Psoas muscle (tissue), 8 donors: ENCODE data around the gene FAT1. TPM values are rescaled to one million over a fixed set of nuclear protein-coding genes. Genes with fewer than 3 reads are reported as not detected.

Source experiments
- ATAC-seq, 4 donors: fragments of 200-7000 bp; cut with Tn5 transposase; one replicate each; pipeline ENCODE4 v1.9.1; 2020; ENCODE audit warnings: moderate library complexity in 3 of 4, mild to moderate bottlenecking in 2 of 4
- DNase-seq, 2 donors: peaks; one replicate each; pipeline ENCODE4 v3.0.0-alpha.2; 2020
- H3K27ac ChIP-seq: fragments of 200-600 bp; one replicate; pipeline ENCODE4 v1.8.0; 2022
- H3K27me3 ChIP-seq, 3 donors: fragments of 200-600 bp in 1 of 3; one replicate each; pipeline versions ENCODE4 v1.6.1 to v1.8.0; 2013 to 2022; ENCODE audit warnings: low read length in 2 of 3, mild to moderate bottlenecking in 2 of 3, moderate library complexity in 1 of 3; ENCODE audit not compliant: insufficient read depth in 3 of 3
- H3K36me3 ChIP-seq, 2 donors: fragments of 200-600 bp in 1 of 2; one replicate each; pipeline versions ENCODE4 v1.6.1 to v1.8.0; 2013 to 2022; ENCODE audit warnings: low read depth in 1 of 2, mild to moderate bottlenecking in 1 of 2, moderate library complexity in 1 of 2; ENCODE audit not compliant: insufficient read depth in 1 of 2
- H3K4me1 ChIP-seq: fragments of 200-600 bp; one replicate; pipeline ENCODE4 v1.8.0; 2022
- H3K4me3 ChIP-seq: fragments of 200-600 bp; one replicate; pipeline ENCODE4 v1.8.0; 2022; ENCODE audit warnings: mild to moderate bottlenecking
- H3K9me3 ChIP-seq: fragments of 200-600 bp; one replicate; pipeline ENCODE4 v1.8.0; 2022
- WGBS, 3 donors: extraction: QIAGEN DNeasy Blood & Tissue Kit; methylation state at CpG; one replicate each; pipeline versions ENCODE4 v1.1.6 to v1.1.7; 2013; 5-methylcytosine and 5-hydroxymethylcytosine counted together
- intact Hi-C, 2 donors: fragments of 100-400 bp; cut with DNase I; formaldehyde crosslinking; loops; one replicate each; pipeline versions ENCODE4 v1.11.0 to v1.14.2; 2022
- polyA plus RNA-seq, 3 donors: library from polyadenylated mRNA; stranded (reverse); fragments of 200-250 nt; gene quantifications; one replicate each; pipeline ENCODE4 v1.2.3, GENCODE V29; 2013
- total RNA-seq, 4 donors: library from RNA; stranded (reverse); fragmentation: NEBNext Ultra II Directional in 2 of 4; extraction: Animal tissue kit (Norgen Biotek cat#: 25700) in 2 of 4; gene quantifications; one replicate each; pipeline versions ENCODE4 v1.2.1 to v1.2.4, GENCODE V29; 2021 to 2023
- TF ChIP-seq, protein P1 (sequence below): fragments of 200-600 bp; IDR thresholded peaks from one replicate; pipeline ENCODE4 v1.8.0; 2022; ENCODE audit warnings: antibody characterized with exemption
- donor health status: healthy with polysubstance abuse.
- donor health status: DM: no; HTN: no; CAD: no; lungs with moderate emphysema.
- donor health status: Bipolar disorder and iron deficiency.
- donor health status: healthy.
- donor health status: DM: yes; HTN: yes; CAD: no.
- donor health status: DM: no; HTN: no; CAD: no.
- donor health status: DM: no; HTN: no; CAD: no.
- donor health status: DM: yes; HTN: yes; CAD: no.

Gene FAT1
- total and polyA plus RNA-seq, 7 donors = 1.8 to 11.5 (median 4.0) TPM

DNA sequence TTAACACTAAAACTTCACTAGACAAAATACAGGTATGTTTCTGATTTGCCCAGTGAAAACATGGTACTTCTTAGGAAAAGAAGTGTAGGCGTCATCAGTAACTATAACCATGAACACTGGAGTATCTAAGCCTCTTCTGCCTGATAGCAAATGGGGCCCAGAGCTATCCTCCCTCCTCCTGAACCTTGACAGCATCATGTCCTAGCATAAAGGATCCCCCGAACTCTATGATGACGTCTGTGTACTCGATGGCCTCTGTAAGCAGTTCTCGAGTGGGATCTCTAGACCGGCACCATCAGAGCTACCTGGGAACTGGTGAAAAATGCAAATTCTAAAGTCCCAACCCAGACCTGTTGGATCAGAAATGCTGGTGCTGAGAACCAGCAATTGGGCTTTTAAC is 132.0 kb downstream of the FAT1 start:
- Histone ChIP-seq H3K36me3 (peaks cover 0 to 12% of the 10 kb centered on the region in 2 donors), H3K27me3 (no peaks in the 10 kb centered on the region), H3K4me1 (no peaks in the 10 kb centered on the region), H3K27ac (no peak overlapping the region), H3K4me3 (no peak overlapping the region), H3K9me3 (no peaks in the 10 kb centered on the region)
- WGBS, 3 donors = 85 to 92% (median 86%) methylated on average over 6 of the region's 6 CpGs
- intact Hi-C loops = no loop called here
- ATAC-seq (no peak), DNase-seq (no peak)
- TF ChIP-seq, protein P1, sequence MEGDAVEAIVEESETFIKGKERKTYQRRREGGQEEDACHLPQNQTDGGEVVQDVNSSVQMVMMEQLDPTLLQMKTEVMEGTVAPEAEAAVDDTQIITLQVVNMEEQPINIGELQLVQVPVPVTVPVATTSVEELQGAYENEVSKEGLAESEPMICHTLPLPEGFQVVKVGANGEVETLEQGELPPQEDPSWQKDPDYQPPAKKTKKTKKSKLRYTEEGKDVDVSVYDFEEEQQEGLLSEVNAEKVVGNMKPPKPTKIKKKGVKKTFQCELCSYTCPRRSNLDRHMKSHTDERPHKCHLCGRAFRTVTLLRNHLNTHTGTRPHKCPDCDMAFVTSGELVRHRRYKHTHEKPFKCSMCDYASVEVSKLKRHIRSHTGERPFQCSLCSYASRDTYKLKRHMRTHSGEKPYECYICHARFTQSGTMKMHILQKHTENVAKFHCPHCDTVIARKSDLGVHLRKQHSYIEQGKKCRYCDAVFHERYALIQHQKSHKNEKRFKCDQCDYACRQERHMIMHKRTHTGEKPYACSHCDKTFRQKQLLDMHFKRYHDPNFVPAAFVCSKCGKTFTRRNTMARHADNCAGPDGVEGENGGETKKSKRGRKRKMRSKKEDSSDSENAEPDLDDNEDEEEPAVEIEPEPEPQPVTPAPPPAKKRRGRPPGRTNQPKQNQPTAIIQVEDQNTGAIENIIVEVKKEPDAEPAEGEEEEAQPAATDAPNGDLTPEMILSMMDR = no peak

DNA sequence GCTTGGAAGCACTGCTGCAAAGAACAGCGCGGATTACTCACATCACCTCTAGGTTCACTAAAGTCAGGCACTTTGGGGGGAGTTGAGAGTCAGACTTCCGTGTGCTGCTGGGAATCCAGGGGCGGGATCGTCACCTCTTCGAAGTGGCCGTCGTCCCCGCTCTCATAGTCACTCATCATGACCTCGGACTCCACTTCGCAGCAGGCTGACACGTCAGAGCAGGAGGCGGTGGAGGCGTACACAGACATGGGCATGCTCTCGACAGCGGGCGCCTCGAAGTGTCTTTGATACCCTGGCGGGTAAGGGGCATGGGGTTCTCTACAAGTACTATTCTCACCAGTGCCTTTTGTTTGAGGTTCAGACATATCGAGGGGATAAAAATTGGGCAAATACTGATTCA is 135.2 kb downstream of the FAT1 start:
- no peaks in the 10 kb centered on the region for H3K36me3 ChIP-seq
- intact Hi-C loops = loop anchor here in 1 of 2 donors (5.0 kb wide), 1 partner anchor 291 kb away; no protein-coding TSS in a partner anchor
- TF ChIP-seq, protein P1 = no peak

DNA sequence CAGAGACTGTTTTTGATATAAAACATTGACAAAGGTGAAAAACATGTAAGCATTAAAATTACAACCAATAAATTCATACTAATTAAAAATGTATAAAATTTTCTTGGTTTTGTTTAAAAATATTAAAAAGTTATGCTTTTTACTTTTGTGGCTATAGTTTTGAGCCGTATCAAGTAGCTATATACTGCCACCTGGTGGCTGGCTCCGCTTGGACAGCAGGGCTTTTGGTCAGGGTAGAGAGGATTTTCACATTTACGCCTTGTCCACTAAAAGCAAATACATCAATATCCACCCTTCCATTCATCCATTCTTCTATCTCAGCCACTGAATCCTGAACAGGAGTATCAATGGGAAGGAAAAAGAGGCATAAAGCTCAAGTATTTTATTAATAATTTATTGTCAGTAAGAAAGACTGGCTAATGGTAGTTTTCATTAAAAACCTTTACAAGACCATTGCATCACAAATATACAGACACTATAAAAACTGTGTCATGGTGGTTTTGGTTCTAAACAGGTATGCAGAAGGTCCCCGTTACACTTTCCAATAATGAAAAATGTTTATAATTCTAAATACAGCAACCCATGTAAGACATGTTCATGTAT is 136.1 kb downstream of the FAT1 start:
- DNase-seq = peak; percentile 59 to 75
- H3K36me3 ChIP-seq = no peaks in the 10 kb centered on the region
- H3K4me3 ChIP-seq = no peak overlapping the region
- H3K9me3 ChIP-seq = no peaks in the 10 kb centered on the region
- WGBS, 3 donors = 28 to 43% (median 33%) methylated on average over 4 of the region's 4 CpGs
- intact Hi-C loops = loop anchor here (1.0 to 5.0 kb wide), 2 partner anchors 290 kb away; no protein-coding TSS in a partner anchor
- peak in 1 of 4 donors; percentile 45 for ATAC-seq
- no peak overlapping the region for H3K27ac ChIP-seq
- H3K27me3 ChIP-seq = no peaks in the 10 kb centered on the region
- TF ChIP-seq, protein P1 = peak; percentile 87
- H3K4me1 ChIP-seq = no peaks in the 10 kb centered on the region

More for the DNA sequence above, 135.2 kb downstream of the FAT1 start:
- H3K4me3 ChIP-seq = no peak overlapping the region
- ATAC-seq = no peak
- no peaks in the 10 kb centered on the region for H3K4me1 ChIP-seq
- no peaks in the 10 kb centered on the region for H3K9me3 ChIP-seq
- no peak for DNase-seq
- WGBS, 3 donors = 94 to 97% (median 95%) methylated on average over 20 of the region's 20 CpGs
- no peak overlapping the region for H3K27ac ChIP-seq
- H3K27me3 ChIP-seq = no peaks in the 10 kb centered on the region

DNA sequence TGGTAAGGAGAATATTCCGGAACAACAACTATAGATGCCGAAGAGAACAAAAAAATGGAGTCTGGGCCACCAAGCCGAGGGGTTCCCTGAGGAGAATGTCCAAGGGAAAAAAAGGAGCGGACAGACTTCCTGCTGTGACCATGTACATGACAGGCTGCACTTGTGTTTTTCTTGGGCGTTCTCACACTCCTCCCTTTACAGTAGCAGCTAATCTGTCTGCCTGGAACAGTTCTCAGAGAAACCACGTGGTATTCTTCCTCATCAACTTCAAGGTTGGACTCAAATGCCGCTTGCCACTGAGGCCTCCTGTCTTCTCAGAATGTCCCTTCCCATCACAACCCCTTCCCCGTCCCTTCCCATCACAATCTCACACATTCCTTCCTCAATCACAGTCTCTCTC is 137.5 kb downstream of the FAT1 start:
- WGBS, 3 donors = 74 to 78% (median 77%) methylated on average over 8 of the region's 8 CpGs
- ATAC-seq = no peak
- intact Hi-C loops = loop anchor here in 1 of 2 donors (5.0 kb wide), 1 partner anchor 289 kb away; no protein-coding TSS in a partner anchor

More for the DNA sequence above, 137.5 kb downstream of the FAT1 start:
- Histone ChIP-seq H3K27ac (no peak overlapping the region), H3K27me3 (no peaks in the 10 kb centered on the region), H3K9me3 (peaks cover 3% of the 10 kb centered on the region), H3K36me3 (no peaks in the 10 kb centered on the region), H3K4me1 (no peaks in the 10 kb centered on the region), H3K4me3 (no peak overlapping the region)
- TF ChIP-seq, protein P1 = no peak
- no peak for DNase-seq
